DMS 273 (cell line): ENCODE data around the gene SDK2.
"Not testable (repeated sequence)": the region's sequence is repeated elsewhere in the genome, so short reads cannot be mapped to it uniquely, and the experiment has no call there.

Source experiments
- DNase-seq: peaks from one replicate; lab custom pipeline; 2025; ENCODE audit not compliant: unreplicated experiment; lab: John Stamatoyannopoulos, UW

Gene SDK2

GRCh38 chr17:73336408-73337329 lies 307.6 kb downstream of the SDK2 start:
- DNase-seq = peak; percentile 27

GRCh38 chr17:73335591-73336407 lies 308.4 kb downstream of the SDK2 start:
- no peak for DNase-seq

GRCh38 chr17:73334771-73335513 lies 309.3 kb downstream of the SDK2 start:
- DNase-seq = no peak

GRCh38 chr17:73333445-73333844 lies 310.8 kb downstream of the SDK2 start:
- not testable (repeated sequence) for DNase-seq

- DNase-seq = no peak
Measured at GRCh38 chr17:73331060-73331459, 313.2 kb downstream of the SDK2 start.

- no peak for DNase-seq
Measured at GRCh38 chr17:73327676-73328075, 316.6 kb downstream of the SDK2 start.

- DNase-seq = no peak
Measured at GRCh38 chr17:73325527-73325842, 318.8 kb downstream of the SDK2 start.

- DNase-seq = no peak
Measured at GRCh38 chr17:73324711-73325526, 319.3 kb downstream of the SDK2 start.

- peak; percentile 19 for DNase-seq
Measured at GRCh38 chr17:73324160-73324475, 320.1 kb downstream of the SDK2 start.

- DNase-seq = no peak
Measured at GRCh38 chr17:73323409-73324159, 320.7 kb downstream of the SDK2 start.

- DNase-seq = no peak
Measured at GRCh38 chr17:73320601-73321264, 323.5 kb downstream of the SDK2 start.

GRCh38 chr17:73319766-73320165 lies 324.5 kb downstream of the SDK2 start:
- DNase-seq = no peak

- DNase-seq = no peak
Measured at GRCh38 chr17:73318836-73319235, 325.4 kb downstream of the SDK2 start.

GRCh38 chr17:73318427-73318813 lies 325.8 kb downstream of the SDK2 start:
- no peak for DNase-seq

- no peak for DNase-seq
Measured at GRCh38 chr17:73317513-73318426, 326.5 kb downstream of the SDK2 start.

GRCh38 chr17:73316919-73317505 lies 327.2 kb downstream of the SDK2 start:
- peak; percentile 66 for DNase-seq

GRCh38 chr17:73315471-73315870 lies 328.8 kb downstream of the SDK2 start:
- DNase-seq = no peak

- no peak for DNase-seq
Measured at GRCh38 chr17:73313526-73314127, 330.6 kb downstream of the SDK2 start.
